Glutamatergic neuron (in vitro differentiated cells): ENCODE results near the gene KLHL10. TPM values are rescaled to one million over a fixed set of nuclear protein-coding genes. Genes with fewer than 3 reads are reported as not detected.

Experiments
- DNase-seq: peaks from one replicate; pipeline ENCODE4 v3.0.0; 2022
- H3K27ac Mint-ChIP-seq: one replicate; pipeline ENCODE4 v1.8.0; 2020; ENCODE audit warnings: mild to moderate bottlenecking, mixed read lengths, inconsistent platforms; ENCODE audit not compliant: unreplicated experiment
- H3K27me3 Mint-ChIP-seq: one replicate; pipeline ENCODE4 v1.8.0; 2020; ENCODE audit warnings: mild to moderate bottlenecking, moderate library complexity, mixed read lengths, inconsistent platforms; ENCODE audit not compliant: unreplicated experiment
- H3K36me3 Mint-ChIP-seq: one replicate; pipeline ENCODE4 v1.8.0; 2020; ENCODE audit warnings: mild to moderate bottlenecking, mixed read lengths, inconsistent platforms; ENCODE audit not compliant: unreplicated experiment
- H3K4me1 Mint-ChIP-seq: one replicate; pipeline ENCODE4 v1.8.0; 2020; ENCODE audit warnings: mild to moderate bottlenecking, low read depth, mixed read lengths, inconsistent platforms; ENCODE audit not compliant: unreplicated experiment
- H3K4me3 Mint-ChIP-seq: one replicate; pipeline ENCODE4 v1.8.0; 2020; ENCODE audit warnings: mild to moderate bottlenecking, mixed read lengths, inconsistent platforms; ENCODE audit not compliant: unreplicated experiment
- H3K9me3 Mint-ChIP-seq: one replicate; pipeline ENCODE4 v1.8.0; 2020; ENCODE audit warnings: mild to moderate bottlenecking, moderate library complexity, mixed read lengths, inconsistent platforms; ENCODE audit not compliant: unreplicated experiment
- CTCF ChIP-seq: fragments of 200-600 bp; sonication (generic); IDR thresholded peaks from one replicate; pipeline ENCODE4 v1.5.0; 2021; ENCODE audit not compliant: partially characterized antibody, unreplicated experiment
- long read RNA-seq: library from polyadenylated mRNA; unstranded; transcript quantifications from one replicate; pipeline ENCODE4 v2.0.0, GENCODE V29; 2020; ENCODE audit not compliant: unreplicated experiment
- total RNA-seq: library from RNA; stranded (reverse); fragmentation: NEBNext Ultra II Directional; extraction: Animal tissue kit (Norgen Biotek cat#: 25700); gene quantifications from one replicate; pipeline ENCODE4 v1.2.1, GENCODE V29; 2021; ENCODE audit not compliant: unreplicated experiment

The KLHL10 gene
- not detected for total RNA-seq
- long read RNA-seq, result 0 reads

GRCh38 chr17:41837761-41838538, at the start of gene KLHL10:
Gene KLHL10, plus strand, starts transcription at chr17:41837825. Its CDS starts 108 bp downstream, at chr17:41837933.
- Mint-ChIP-seq H3K4me3 (peak within 1 kb of the TSS; percentile 81), H3K27me3 (no peaks in the 10 kb centered on the region), H3K9me3 (peaks cover 3% of the 10 kb centered on the region), H3K27ac (no peak within 1 kb of the TSS), H3K36me3 (no peaks in the 10 kb centered on the region), H3K4me1 (peaks cover 6% of the 10 kb centered on the region)
- no peak for DNase-seq
- TF ChIP-seq CTCF, result no peak

- DNase-seq, result no peak
- H3K36me3 Mint-ChIP-seq, result no peaks in the 10 kb centered on the region
- no peak for TF ChIP-seq CTCF
- H3K4me1 Mint-ChIP-seq, result peaks cover 6% of the 10 kb centered on the region
- peaks cover 7% of the 10 kb centered on the region for H3K27me3 Mint-ChIP-seq
- H3K9me3 Mint-ChIP-seq, result peaks cover 11% of the 10 kb centered on the region
- no peak overlapping the region for H3K27ac Mint-ChIP-seq
- peak overlapping the region; percentile 39 for H3K4me3 Mint-ChIP-seq
Measured at GRCh38 chr17:41792845-41793783, 44.5 kb upstream of the KLHL10 start.

GRCh38 chr17:41793784-41794539, 43.7 kb upstream of the KLHL10 start:
- peak overlapping the region; percentile 25 for H3K4me3 Mint-ChIP-seq
- peaks cover 6% of the 10 kb centered on the region for H3K4me1 Mint-ChIP-seq
- peaks cover 11% of the 10 kb centered on the region for H3K9me3 Mint-ChIP-seq
- DNase-seq, result no peak
- H3K27ac Mint-ChIP-seq, result no peak overlapping the region
- peaks cover 6% of the 10 kb centered on the region for H3K27me3 Mint-ChIP-seq
- H3K36me3 Mint-ChIP-seq, result no peaks in the 10 kb centered on the region
- no peak for TF ChIP-seq CTCF

GRCh38 chr17:41794540-41794975, 43.1 kb upstream of the KLHL10 start:
- Mint-ChIP-seq H3K4me3 (no peak overlapping the region), H3K4me1 (peaks cover 6% of the 10 kb centered on the region), H3K27me3 (peaks cover 7% of the 10 kb centered on the region), H3K9me3 (peaks cover 12% of the 10 kb centered on the region), H3K27ac (no peak overlapping the region), H3K36me3 (no peaks in the 10 kb centered on the region)
- DNase-seq, result no peak
- no peak for TF ChIP-seq CTCF
